Measurements from ENCODE around the gene DIDO1. TPM values are rescaled to one million over a fixed set of nuclear protein-coding genes. Genes with fewer than 3 reads are reported as not detected.
A peak's percentile ranks its signal among the peaks of the same experiment; 100 is the strongest.

The DIDO1 gene
- total RNA-seq, 3 donors from 2014 or later (not counting 1 experiment from before 2014, with no cell fraction given), result 79.5 to 116 (median 83.4) TPM

DNA sequence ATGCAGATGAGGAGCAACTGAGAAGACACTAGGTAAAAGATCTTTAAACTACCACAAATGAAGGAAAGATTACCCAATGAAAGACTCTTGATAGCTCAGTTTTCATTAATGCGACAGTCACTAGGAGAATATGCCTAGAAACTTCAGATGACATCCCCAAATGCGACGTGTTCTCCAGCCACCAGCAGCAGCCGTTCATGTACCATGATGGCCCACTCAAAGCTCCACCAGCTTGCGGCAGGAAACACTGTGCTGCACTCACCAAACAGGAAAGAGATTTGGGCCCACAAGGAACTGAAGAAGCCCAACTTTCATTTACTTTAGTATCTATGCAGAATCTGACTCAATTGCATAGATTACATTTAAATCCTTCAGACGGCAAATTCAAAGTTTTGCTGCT is 7.5 kb downstream of the DIDO1 start:
- H3K27ac ChIP-seq (ENCODE audit: low read length), result peak overlapping the region; percentile 40
- peaks cover 75% of the 10 kb centered on the region for H3K4me1 ChIP-seq (ENCODE audit: control insufficient read depth, insufficient read depth, low read length)
- no peaks in the 10 kb centered on the region for H3K36me3 ChIP-seq (ENCODE audit: control insufficient read depth, insufficient read depth, low read length)
- Mint-ChIP-seq H3K4me1 (peaks cover 82 to 87% of the 10 kb centered on the region in 2 donors), H3K36me3 (no peaks in the 10 kb centered on the region), H3K27me3 (ENCODE audit: low read depth in 2 of 2) (no peaks in the 10 kb centered on the region), H3K4me3 (peak overlapping the region; percentile 89), H3K27ac (peak overlapping the region; percentile 78 to 89), H3K9me3 (no peaks in the 10 kb centered on the region)
- WGBS (ENCODE audit: insufficient coverage), result under 1% methylated on average over 6 of the region's 6 CpGs
- intact Hi-C loops (cut with micrococcal nuclease), result loop anchor here (5.0 kb wide), 1 partner anchor 33 kb away; the partner anchor contains the start of gene SLC17A9
- H3K27me3 ChIP-seq (ENCODE audit: control insufficient read depth, insufficient read depth, low read length), result no peaks in the 10 kb centered on the region
- TF ChIP-seq CTCF (IDR thresholded peaks at IDR 0.05), result no peak
- H3K9me3 ChIP-seq (ENCODE audit: control insufficient read depth, insufficient read depth, low read length), result no peaks in the 10 kb centered on the region
- ATAC-seq (peak in 2 of 3 donors; percentile 30 to 66), DNase-seq (peak in 1 of 2 donors; percentile 77)
- H3K4me3 ChIP-seq (ENCODE audit: low read length), result no peak overlapping the region

GRCh38 chr20:62918147-62918546 is 8.2 kb downstream of the DIDO1 start:
- H3K27me3 Mint-ChIP-seq (ENCODE audit: low read depth in 2 of 2), result no peaks in the 10 kb centered on the region
- Histone ChIP-seq H3K4me1 (ENCODE audit: control insufficient read depth, insufficient read depth, low read length) (peaks cover 72% of the 10 kb centered on the region), H3K27me3 (ENCODE audit: control insufficient read depth, insufficient read depth, low read length) (no peaks in the 10 kb centered on the region), H3K9me3 (ENCODE audit: control insufficient read depth, insufficient read depth, low read length) (no peaks in the 10 kb centered on the region), H3K27ac (ENCODE audit: low read length) (no peak overlapping the region), H3K36me3 (ENCODE audit: control insufficient read depth, insufficient read depth, low read length) (peaks cover 4% of the 10 kb centered on the region), H3K4me3 (ENCODE audit: low read length) (no peak overlapping the region)
- H3K4me3 Mint-ChIP-seq, result peak overlapping the region; percentile 89
- H3K4me1 Mint-ChIP-seq, result peaks cover 85 to 93% of the 10 kb centered on the region in 2 donors
- 4% methylated on average over 3 of the region's 3 CpGs for WGBS (ENCODE audit: insufficient coverage)
- ATAC-seq (no peak), DNase-seq (peak in 1 of 2 donors; percentile 55)
- TF ChIP-seq CTCF (IDR thresholded peaks at IDR 0.05), result no peak
- peak overlapping the region; percentile 78 to 89 for H3K27ac Mint-ChIP-seq
- H3K36me3 Mint-ChIP-seq, result no peaks in the 10 kb centered on the region
- no peaks in the 10 kb centered on the region for H3K9me3 Mint-ChIP-seq
- intact Hi-C loops (cut with micrococcal nuclease), result loop anchor here (5.0 kb wide), 1 partner anchor 34 kb away; the partner anchor contains the start of gene SLC17A9

DNA sequence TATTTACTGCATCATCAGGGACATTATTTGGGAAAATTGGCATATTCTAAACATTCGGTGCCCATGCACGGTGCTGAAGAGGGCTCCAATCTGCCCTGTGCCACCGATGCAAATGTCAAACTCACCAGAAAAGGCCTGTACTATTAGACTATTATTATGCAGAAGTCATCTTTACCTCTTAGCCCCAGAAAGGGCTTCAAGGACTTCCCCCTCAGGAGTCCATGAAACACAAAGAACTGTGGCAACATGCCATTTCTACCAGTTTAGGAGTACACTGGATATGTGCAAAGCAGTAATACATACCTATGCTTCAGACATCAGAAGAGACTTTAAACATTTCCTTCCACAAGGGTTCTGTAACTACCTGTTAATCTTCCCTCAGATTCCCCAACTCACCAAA is 8.6 kb downstream of the DIDO1 start:
- Mint-ChIP-seq H3K4me1 (peaks cover 86 to 94% of the 10 kb centered on the region in 2 donors), H3K4me3 (peak overlapping the region; percentile 89), H3K27ac (peak overlapping the region; percentile 78 to 89), H3K27me3 (ENCODE audit: low read depth in 2 of 2) (no peaks in the 10 kb centered on the region), H3K36me3 (no peaks in the 10 kb centered on the region), H3K9me3 (no peaks in the 10 kb centered on the region)
- Histone ChIP-seq H3K4me3 (ENCODE audit: low read length) (no peak overlapping the region), H3K4me1 (ENCODE audit: control insufficient read depth, insufficient read depth, low read length) (peaks cover 67% of the 10 kb centered on the region), H3K36me3 (ENCODE audit: control insufficient read depth, insufficient read depth, low read length) (peaks cover 8% of the 10 kb centered on the region), H3K9me3 (ENCODE audit: control insufficient read depth, insufficient read depth, low read length) (no peaks in the 10 kb centered on the region), H3K27ac (ENCODE audit: low read length) (no peak overlapping the region), H3K27me3 (ENCODE audit: control insufficient read depth, insufficient read depth, low read length) (no peaks in the 10 kb centered on the region)
- no peak for DNase-seq
- no peak for ATAC-seq
- 74% methylated on average over 3 of the region's 3 CpGs for WGBS (ENCODE audit: insufficient coverage)
- intact Hi-C loops (cut with micrococcal nuclease), result loop anchor here (5.0 kb wide), 1 partner anchor 35 kb away; the partner anchor contains the start of gene SLC17A9
- TF ChIP-seq CTCF (IDR thresholded peaks at IDR 0.05), result no peak
